Loucy (cell line): Measurements from ENCODE around the gene ITGAL.

ENCODE experiments used
- EZH2phosphoT487 ChIP-seq: fragments of 200-600 bp; IDR thresholded peaks from 2 replicates; pipeline ENCODE4 v1.6.1; 2018; ENCODE audit warnings: antibody characterized with exemption, mild to moderate bottlenecking, moderate library complexity, borderline replicate concordance
- TF ChIP-seq, protein P1 (sequence below): fragments of 200-600 bp; sonication (generic); conservative IDR thresholded peaks from 2 replicates; pipeline ENCODE4 v1.5.1; 2014; ENCODE audit warnings: mild to moderate bottlenecking, antibody characterized with exemption, low read length

DNA sequence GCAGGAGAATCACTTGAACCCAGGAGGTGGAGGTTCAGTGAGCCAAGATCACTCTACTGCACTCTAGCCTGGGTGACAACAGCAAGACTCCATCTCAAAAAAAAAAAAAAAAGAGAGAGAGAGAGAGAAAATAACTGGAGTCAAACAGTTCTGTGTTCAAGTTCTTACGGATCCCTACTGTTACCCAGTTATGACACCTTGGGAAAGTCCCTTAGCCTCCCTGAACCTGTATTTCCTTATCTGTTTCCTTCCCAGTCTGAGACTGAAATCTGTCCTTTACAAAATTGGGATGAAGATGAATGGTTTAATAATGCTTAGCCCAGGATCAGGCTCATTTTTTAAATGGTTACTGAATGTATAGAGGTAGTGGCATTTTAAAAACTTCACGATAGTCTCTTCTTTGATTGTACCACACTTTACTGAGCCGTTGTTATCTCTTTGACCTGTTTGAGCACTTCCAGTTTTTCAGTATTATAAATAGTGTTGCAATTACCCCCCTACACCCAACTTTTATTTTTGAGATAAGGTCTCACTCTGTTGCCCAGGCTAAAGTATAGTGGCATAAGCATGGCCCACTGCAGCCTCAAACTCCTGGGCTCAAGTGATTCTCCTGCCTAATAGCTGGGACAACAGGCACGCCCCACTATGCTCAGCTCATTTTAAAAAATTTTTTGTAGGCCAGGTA, 36.7 kb downstream of the ITGAL start:
- TF ChIP-seq, protein P1, sequence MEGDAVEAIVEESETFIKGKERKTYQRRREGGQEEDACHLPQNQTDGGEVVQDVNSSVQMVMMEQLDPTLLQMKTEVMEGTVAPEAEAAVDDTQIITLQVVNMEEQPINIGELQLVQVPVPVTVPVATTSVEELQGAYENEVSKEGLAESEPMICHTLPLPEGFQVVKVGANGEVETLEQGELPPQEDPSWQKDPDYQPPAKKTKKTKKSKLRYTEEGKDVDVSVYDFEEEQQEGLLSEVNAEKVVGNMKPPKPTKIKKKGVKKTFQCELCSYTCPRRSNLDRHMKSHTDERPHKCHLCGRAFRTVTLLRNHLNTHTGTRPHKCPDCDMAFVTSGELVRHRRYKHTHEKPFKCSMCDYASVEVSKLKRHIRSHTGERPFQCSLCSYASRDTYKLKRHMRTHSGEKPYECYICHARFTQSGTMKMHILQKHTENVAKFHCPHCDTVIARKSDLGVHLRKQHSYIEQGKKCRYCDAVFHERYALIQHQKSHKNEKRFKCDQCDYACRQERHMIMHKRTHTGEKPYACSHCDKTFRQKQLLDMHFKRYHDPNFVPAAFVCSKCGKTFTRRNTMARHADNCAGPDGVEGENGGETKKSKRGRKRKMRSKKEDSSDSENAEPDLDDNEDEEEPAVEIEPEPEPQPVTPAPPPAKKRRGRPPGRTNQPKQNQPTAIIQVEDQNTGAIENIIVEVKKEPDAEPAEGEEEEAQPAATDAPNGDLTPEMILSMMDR = no peak
- no peak for TF ChIP-seq EZH2phosphoT487
